GM12874 (cell line): ENCODE results near the gene OARD1.

Experiments used
- TF ChIP-seq, protein P1 (sequence below): IDR thresholded peaks from 2 replicates; pipeline ENCODE4 v1.5.1; 2011; ENCODE audit warnings: low read depth, mild to moderate bottlenecking, control low read depth, low read length, moderate library complexity; ENCODE audit not compliant: insufficient read depth

The OARD1 gene

GRCh38 chr6:41039060-41039998 lies 32.8 kb downstream of the OARD1 start, which contains the start of gene UNC5CL:
Gene UNC5CL (minus strand): TSS chr6:41039221. CDS start chr6:41035074, 4,147 bp downstream.
- TF ChIP-seq, protein P1, sequence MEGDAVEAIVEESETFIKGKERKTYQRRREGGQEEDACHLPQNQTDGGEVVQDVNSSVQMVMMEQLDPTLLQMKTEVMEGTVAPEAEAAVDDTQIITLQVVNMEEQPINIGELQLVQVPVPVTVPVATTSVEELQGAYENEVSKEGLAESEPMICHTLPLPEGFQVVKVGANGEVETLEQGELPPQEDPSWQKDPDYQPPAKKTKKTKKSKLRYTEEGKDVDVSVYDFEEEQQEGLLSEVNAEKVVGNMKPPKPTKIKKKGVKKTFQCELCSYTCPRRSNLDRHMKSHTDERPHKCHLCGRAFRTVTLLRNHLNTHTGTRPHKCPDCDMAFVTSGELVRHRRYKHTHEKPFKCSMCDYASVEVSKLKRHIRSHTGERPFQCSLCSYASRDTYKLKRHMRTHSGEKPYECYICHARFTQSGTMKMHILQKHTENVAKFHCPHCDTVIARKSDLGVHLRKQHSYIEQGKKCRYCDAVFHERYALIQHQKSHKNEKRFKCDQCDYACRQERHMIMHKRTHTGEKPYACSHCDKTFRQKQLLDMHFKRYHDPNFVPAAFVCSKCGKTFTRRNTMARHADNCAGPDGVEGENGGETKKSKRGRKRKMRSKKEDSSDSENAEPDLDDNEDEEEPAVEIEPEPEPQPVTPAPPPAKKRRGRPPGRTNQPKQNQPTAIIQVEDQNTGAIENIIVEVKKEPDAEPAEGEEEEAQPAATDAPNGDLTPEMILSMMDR, result peak; percentile 76

- TF ChIP-seq, protein P1, result no peak
Measured at GRCh38 chr6:41038205-41038604, 34.0 kb downstream of the OARD1 start.

DNA sequence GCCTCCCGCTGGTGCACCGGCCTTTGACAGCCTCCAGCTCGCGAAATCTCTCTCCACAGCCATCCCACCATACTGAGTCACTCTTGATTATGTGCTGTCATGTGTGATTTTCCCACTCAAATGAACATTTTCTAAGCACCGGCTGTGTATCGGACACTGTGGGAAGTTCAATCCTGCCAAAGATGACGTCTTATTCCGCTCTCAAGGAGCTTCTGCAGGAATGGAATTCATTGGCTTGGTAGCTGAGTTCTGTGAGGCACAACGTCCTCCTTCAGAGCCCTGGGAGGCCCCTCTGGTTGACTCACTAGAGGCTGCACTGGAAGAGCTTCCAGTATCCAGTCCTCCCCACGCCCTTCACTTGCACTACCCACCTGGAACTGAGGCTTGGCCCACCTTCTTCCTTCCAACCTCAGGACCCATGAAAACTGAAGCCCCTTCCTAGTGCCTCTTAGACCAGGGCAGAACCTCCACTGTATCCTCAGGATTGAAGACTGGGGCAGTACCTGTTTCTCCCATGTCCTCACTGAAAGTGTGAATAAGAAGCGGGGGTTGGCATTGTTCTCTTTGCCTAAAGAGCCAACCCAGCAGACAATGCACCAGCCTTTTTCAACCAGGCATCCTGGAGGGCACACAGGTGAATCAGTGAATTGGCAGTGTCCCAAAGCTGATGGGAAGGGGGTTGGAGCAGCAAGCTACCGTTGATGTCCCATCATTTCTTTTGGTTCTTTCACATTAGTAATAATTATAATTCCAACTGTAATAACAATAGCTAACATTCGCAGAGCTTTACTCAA lies 34.9 kb downstream of the OARD1 start:
- TF ChIP-seq, protein P1, result no peak

- TF ChIP-seq, protein P1, result no peak
Measured at GRCh38 chr6:41036601-41037000, 35.6 kb downstream of the OARD1 start.

DNA sequence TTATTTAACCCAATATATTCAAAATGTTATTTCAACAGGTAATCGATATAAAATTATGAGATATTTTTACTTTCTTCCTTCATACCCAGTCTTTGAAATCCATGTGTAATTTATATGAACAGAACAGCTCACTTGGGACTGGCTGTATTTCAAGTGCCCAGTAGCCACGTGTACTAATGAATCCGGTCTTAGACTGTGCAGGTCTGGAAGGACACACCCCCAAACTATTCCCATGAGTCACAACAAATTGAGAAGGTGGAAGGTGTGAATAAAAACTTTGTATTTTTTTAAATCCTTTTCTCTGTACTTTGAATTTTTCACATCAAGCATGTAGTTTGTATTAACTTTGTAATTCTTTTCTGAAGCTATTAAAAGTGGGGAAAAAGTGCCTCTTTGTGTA lies 36.0 kb downstream of the OARD1 start:
- TF ChIP-seq, protein P1, result no peak

- TF ChIP-seq, protein P1, result no peak
Measured at GRCh38 chr6:41033776-41034175, 38.4 kb downstream of the OARD1 start.

- TF ChIP-seq, protein P1, result no peak
Measured at GRCh38 chr6:41032830-41033229, 39.3 kb downstream of the OARD1 start.
